ENCODE measurements around the gene NOL12.
A peak's percentile ranks its signal among the peaks of the same experiment; 100 is the strongest.
"Not testable (repeated sequence)": the region's sequence is repeated elsewhere in the genome, so short reads cannot be mapped to it uniquely, and the experiment has no call there.

The NOL12 gene

GRCh38 chr22:37678372-37678771 lies 7.8 kb upstream of the NOL12 start:
- no peak for DNase-seq (ENCODE audit: low read depth in 2 of 2, low spot score in 1 of 2)

DNA sequence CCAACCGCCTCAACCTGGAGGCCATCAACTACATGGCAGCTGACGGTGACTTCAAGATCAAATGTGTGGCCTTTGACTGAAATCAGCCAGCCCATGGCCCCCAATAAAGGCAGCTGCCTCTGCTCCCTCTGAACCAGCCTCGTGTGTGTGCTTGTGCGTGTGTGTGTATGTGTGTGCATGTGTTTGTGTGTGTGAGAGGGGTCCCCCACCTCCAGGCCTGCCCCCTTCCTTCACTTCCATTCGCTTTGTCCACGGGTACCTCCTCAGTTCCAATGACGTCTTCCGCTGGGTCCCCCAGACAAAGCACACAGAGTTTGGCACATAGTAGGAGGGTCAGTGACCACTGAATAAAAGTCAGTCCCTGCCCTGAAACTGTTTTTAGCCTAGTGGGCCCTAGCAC lies 6.5 kb upstream of the NOL12 start:
- no peak for DNase-seq (ENCODE audit: low read depth in 2 of 2, low spot score in 1 of 2)

DNA sequence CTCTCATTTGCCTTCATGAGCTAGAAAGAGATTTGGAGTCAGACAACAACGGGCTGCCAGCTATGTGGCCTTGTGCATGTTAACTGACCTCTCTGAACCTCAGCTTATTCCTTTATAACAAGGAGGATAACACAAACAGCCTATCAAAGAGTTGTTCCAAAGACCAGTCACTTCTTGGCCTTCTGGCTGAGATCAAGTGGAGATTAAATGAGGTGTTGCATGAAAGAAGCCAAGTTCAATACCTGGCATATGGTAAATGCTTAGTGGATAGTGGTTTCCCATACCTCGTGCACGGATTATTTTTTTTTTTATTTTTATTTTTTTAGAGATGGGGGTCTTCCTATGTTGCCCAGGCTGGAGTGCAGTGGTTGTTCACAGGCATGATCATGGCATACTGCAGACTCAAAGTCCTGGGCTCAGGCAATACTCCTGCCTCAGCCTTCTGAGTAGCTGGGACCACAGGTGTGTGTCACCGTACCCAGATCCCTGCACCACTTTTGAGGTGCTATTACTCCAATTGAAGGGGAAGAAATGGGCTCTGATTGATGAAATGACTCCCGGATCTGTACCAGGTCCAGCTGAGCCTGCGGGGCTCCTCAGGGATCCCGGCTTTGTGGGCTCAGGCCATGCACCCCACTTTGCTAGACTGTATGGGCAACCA lies 5.8 kb upstream of the NOL12 start:
- DNase-seq (ENCODE audit: low read depth in 2 of 2, low spot score in 1 of 2), result no peak

- no peak for DNase-seq (ENCODE audit: low read depth in 2 of 2, low spot score in 1 of 2)
Measured at GRCh38 chr22:37681001-37681424, 5.1 kb upstream of the NOL12 start.

- DNase-seq (ENCODE audit: low read depth in 2 of 2, low spot score in 1 of 2), result peak; percentile 33 to 50
Measured at GRCh38 chr22:37681556-37682049, 4.5 kb upstream of the NOL12 start.

- no peak for DNase-seq (ENCODE audit: low read depth in 2 of 2, low spot score in 1 of 2)
Measured at GRCh38 chr22:37684803-37685615, 1.1 kb upstream of the NOL12 start.

DNA sequence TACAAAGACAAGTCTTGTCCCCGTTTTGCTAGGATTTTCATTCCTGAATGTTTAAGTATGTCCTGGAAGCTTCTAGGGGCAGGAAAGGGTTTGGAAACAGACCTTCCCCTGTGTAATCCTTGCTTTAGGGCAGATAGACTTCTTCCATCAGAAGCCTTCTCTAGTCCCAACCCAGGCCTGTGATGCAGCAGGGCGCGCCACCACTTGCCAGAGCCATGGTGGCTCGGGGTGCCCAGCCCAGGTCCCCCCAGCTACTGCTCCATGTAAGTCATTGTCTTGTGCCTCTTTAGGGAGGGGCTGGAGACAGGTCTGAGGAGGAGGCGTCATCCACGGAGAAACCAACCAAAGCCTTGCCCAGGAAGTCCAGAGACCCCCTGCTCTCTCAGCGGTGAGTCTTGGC lies 4.3 kb downstream of the NOL12 start:
- DNase-seq (ENCODE audit: low read depth in 2 of 2, low spot score in 1 of 2), result no peak

DNA sequence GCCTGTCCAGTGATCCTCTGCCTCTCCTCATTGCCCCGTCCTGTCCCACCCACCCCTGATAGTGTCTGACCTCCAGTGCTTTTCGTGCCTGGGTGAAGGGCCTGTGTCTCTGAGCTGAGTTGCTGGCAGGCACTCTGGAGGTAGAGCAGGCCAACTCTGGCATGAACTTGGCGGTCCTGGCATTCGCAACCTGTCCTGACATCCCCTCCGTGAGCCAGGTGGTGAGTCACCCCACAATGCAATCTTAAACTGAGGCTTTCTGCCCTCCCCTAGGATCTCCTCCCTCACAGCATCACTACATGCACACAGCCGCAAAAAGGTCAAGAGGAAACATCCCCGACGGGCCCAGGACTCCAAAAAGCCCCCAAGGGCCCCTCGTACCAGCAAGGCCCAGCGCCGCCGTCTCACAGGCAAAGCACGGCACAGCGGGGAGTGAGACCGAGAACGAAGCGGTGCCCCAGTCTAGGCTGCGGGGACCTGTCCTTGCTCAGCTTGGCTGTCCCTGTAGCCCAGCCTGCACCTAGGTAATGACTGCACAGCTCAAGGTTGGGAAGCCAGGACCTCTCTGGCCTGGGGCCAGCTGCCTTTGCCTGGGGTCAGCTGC lies 4.9 kb downstream of the NOL12 start:
- DNase-seq (ENCODE audit: low read depth in 2 of 2, low spot score in 1 of 2), result no peak

GRCh38 chr22:37692627-37693285 lies 6.6 kb downstream of the NOL12 start:
- no peak for DNase-seq (ENCODE audit: low read depth in 2 of 2, low spot score in 1 of 2)

DNA sequence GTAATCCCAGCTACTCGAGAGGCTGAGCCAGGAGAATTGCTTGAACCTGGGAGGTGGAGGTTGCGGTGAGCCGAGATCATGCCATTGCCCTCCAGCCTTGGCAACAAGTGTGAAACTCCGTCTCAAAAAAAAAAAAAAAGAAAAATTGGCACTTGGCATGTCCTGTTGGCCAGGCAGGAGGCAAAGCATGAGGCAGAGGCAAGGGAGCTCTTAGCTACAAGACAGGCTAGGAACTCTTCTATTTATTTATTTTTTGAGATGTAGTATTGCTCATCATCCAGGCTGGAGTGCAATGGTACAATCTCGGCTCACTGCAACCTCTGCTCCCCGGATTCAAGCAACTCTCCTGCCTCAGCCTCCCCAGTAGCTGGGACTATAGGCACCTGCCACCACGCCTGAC lies 8.0 kb downstream of the NOL12 start:
- DNase-seq (ENCODE audit: low read depth in 2 of 2, low spot score in 1 of 2), result not testable (repeated sequence)

DNA sequence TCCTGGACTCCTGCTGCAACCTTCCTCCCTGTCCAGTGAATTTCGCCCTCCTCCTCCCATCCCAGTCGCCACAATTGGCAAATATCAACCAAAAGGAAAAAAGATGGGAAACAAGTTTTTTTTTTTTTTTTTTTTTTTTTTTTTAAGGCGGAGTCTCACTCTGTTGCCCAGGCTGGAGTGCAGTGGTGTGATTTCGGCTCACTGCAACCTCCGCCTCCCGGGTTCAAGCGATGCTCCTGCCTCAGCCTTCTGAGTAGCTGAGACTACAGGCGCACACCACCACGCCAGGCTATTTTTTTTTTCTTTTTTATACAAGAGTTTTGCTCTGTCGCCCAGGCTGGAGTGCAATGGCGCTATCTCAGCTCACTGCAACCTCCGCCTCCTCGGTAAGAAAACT lies 10.1 kb downstream of the NOL12 start:
- not testable (repeated sequence) for DNase-seq (ENCODE audit: low read depth in 2 of 2, low spot score in 1 of 2)

DNA sequence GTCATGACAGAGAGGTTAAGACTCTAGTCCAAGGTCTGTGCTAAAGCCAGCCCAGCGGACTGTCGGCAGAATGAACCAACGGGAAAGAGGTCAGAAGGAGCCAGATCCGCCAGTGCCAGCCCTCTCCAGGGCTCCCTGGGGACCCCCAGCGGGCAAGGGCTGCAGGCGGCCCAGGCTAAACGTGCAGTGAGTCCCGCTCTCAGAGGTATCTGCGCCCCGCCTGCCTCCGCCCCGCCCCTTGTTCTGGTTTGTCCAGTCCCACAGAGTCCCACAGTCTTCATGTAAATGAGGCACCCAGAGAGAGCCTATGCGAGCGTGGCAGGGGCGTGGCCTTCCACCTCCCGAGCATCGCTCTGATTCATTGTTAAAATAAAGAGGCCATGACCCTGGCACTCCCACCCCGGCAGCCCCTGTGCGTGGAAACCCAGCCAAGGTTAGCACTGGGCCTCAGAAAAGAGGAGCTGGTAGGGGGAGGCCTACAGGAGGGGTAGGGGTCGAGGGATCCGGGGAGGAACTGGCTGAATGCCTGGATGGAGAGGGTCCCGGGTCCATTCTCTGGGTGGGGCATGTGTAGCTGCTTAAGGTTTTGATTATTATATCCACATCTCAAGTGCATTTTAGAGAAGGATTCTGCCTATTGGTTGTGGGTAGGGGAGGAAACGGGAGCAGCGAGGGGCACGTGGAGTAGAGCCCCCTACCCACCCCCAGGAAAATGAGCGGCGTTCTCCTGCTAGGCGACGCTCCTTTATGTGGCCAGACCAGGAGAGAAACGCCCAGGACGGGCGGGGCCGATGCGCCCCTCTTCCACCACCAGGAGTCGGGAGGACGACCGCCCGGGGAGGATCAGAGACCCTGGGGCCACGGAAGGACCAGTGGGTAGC lies 10.8 kb downstream of the NOL12 start, which contains the start of gene TRIOBP:
Gene TRIOBP, plus strand, starts transcription at position 392 of the 881 bp plus-strand sequence. CDS start 4,318 bp downstream, outside the sequence.
- peak; percentile 52 to 71 for DNase-seq (ENCODE audit: low read depth in 2 of 2, low spot score in 1 of 2)

- no peak for DNase-seq (ENCODE audit: low read depth in 2 of 2, low spot score in 1 of 2)
Measured at GRCh38 chr22:37697538-37697835, 11.3 kb downstream of the NOL12 start.

GRCh38 chr22:37701141-37701786 lies 15.1 kb downstream of the NOL12 start:
- DNase-seq (ENCODE audit: low read depth in 2 of 2, low spot score in 1 of 2), result no peak

DNA sequence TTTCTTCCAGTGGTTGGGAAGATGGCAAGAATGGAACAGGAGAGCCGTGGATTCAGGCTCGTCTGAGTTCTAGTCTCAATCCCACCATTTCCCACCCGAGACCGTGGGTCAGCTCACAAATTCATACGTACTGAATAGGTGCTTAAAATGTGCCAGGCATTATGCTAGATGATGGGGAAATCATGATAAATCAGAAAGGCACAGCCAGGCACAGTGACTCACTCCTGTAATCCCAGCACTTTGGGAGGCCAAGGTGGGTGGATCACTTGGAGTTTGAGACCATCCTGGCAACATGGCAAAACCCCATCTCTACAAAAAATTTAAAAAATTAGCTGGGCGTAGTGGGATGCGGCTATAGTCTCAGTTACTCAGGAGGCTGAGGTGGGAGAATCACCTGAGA lies 17.8 kb downstream of the NOL12 start:
- DNase-seq (ENCODE audit: low read depth in 2 of 2, low spot score in 1 of 2), result no peak

- DNase-seq (ENCODE audit: low read depth in 2 of 2, low spot score in 1 of 2), result no peak
Measured at GRCh38 chr22:37704645-37705044, 18.5 kb downstream of the NOL12 start.

DNA sequence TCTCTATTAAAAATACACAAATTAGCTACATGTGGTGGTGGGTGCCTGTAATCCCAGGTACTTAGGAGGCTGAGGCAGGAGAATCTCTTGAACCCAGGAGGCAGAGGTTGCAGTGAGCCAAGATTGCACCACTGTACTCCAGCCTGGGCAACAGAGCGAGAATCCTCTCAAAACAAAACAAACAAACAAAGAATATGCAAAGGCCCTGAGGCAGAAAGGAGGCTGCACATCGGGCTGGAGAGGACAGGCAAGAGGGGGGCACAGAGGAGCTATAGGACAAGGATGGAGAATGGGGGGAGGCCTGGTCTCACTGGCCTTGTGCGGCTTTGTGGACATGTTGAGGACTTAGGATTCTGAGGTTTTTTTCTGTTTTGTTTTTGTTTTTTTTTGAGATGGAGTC lies 19.1 kb downstream of the NOL12 start:
- no peak for DNase-seq (ENCODE audit: low read depth in 2 of 2, low spot score in 1 of 2)

- no peak for DNase-seq (ENCODE audit: low read depth in 2 of 2, low spot score in 1 of 2)
Measured at GRCh38 chr22:37708580-37709444, 22.7 kb downstream of the NOL12 start.

DNA sequence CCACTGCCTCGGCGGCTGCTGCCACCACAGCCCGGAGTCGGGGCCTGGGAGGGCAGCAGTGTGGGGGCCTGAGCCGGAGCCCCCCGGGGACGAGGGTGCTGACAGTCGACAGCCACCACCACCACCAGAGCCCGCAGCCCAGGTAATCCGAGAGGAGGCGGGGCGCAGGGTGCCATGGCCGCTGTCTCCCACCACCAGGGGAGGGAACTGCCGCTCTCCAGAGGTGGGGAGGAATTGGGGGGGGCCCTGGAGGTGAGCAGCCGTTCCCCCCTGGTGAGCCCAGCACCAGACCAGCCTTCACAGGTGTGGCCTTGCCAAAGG lies 23.3 kb downstream of the NOL12 start:
- DNase-seq (ENCODE audit: low read depth in 2 of 2, low spot score in 1 of 2), result no peak

Data from stimulated activated CD8-positive, alpha-beta memory T cell treated with anti-CD3 and anti-CD28 coated beads, Interleukin-4, amount 100 ng/mL, for 4 hours (primary cell).